Measurements from ENCODE around the gene SPANXB1.
"Not testable (repeated sequence)": the region's sequence is repeated elsewhere in the genome, so short reads cannot be mapped to it uniquely, and the experiment has no call there.

DNA sequence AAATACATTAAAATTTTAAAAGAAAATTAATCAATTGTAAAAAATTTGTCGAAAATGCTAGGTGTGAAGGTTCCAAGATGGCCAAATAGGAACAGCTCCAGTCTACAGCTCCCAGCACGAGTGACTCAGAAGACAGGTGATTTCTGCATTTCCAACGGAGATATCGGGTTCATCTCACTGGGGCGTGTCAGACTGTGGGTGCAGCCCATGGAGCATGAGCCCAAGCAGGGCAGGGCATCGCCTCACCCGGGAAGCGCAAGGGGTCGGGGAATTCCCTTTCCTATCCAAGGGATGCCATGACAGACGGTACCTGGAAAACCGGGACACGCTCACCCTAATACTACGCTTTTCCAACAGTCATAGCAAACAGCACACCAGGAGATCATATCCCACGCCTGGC is 41.9 kb downstream of the SPANXB1 start:
- TF ChIP-seq, protein P1, sequence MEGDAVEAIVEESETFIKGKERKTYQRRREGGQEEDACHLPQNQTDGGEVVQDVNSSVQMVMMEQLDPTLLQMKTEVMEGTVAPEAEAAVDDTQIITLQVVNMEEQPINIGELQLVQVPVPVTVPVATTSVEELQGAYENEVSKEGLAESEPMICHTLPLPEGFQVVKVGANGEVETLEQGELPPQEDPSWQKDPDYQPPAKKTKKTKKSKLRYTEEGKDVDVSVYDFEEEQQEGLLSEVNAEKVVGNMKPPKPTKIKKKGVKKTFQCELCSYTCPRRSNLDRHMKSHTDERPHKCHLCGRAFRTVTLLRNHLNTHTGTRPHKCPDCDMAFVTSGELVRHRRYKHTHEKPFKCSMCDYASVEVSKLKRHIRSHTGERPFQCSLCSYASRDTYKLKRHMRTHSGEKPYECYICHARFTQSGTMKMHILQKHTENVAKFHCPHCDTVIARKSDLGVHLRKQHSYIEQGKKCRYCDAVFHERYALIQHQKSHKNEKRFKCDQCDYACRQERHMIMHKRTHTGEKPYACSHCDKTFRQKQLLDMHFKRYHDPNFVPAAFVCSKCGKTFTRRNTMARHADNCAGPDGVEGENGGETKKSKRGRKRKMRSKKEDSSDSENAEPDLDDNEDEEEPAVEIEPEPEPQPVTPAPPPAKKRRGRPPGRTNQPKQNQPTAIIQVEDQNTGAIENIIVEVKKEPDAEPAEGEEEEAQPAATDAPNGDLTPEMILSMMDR (conservative IDR thresholded peaks at IDR 0.05; ENCODE audit: low read depth, low read length), result not testable (repeated sequence)
- not testable (repeated sequence) for TF ChIP-seq NFE2L2 (IDR thresholded peaks at IDR 0.05; ENCODE audit: low read depth, low read length); RAD21 (IDR thresholded peaks at IDR 0.05; ENCODE audit: low read length); CEBPB (IDR thresholded peaks at IDR 0.05; ENCODE audit: low read depth, low read length); MAZ (IDR thresholded peaks at IDR 0.05; ENCODE audit: borderline replicate concordance, low read depth, low read length); POLR2A (IDR thresholded peaks at IDR 0.05; ENCODE audit: low read depth, low read length); FOS (IDR thresholded peaks at IDR 0.05; ENCODE audit: low read depth, low read length); MXI1 (IDR thresholded peaks at IDR 0.05; ENCODE audit: borderline replicate concordance, low read depth, low read length); RFX5 (IDR thresholded peaks at IDR 0.05; ENCODE audit: low read depth, low read length); BHLHE40 (IDR thresholded peaks at IDR 0.05; ENCODE audit: low read depth, low read length); SMC3 (IDR thresholded peaks at IDR 0.05; ENCODE audit: low read depth, low read length)
- TF ChIP-seq, protein P2, sequence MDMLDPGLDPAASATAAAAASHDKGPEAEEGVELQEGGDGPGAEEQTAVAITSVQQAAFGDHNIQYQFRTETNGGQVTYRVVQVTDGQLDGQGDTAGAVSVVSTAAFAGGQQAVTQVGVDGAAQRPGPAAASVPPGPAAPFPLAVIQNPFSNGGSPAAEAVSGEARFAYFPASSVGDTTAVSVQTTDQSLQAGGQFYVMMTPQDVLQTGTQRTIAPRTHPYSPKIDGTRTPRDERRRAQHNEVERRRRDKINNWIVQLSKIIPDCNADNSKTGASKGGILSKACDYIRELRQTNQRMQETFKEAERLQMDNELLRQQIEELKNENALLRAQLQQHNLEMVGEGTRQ (IDR thresholded peaks at IDR 0.05; ENCODE audit: low read depth, low read length), result not testable (repeated sequence)
- TF ChIP-seq, protein P3, sequence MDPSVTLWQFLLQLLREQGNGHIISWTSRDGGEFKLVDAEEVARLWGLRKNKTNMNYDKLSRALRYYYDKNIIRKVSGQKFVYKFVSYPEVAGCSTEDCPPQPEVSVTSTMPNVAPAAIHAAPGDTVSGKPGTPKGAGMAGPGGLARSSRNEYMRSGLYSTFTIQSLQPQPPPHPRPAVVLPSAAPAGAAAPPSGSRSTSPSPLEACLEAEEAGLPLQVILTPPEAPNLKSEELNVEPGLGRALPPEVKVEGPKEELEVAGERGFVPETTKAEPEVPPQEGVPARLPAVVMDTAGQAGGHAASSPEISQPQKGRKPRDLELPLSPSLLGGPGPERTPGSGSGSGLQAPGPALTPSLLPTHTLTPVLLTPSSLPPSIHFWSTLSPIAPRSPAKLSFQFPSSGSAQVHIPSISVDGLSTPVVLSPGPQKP (IDR thresholded peaks at IDR 0.05; ENCODE audit: borderline replicate concordance, low read depth, low read length), result not testable (repeated sequence)

Measured in IMR-90 (cell line).